HepG2 (cell line): Measurements from ENCODE around the gene IP6K3. TPM values are rescaled to one million over a fixed set of nuclear protein-coding genes. Genes with fewer than 3 reads are reported as not detected.

Experiments
- ARHGAP35 ChIP-seq: sonication (generic); formaldehyde crosslinking; IDR thresholded peaks from 2 replicates; pipeline ENCODE4 v1.9.0; 2022; ENCODE audit warnings: mild to moderate bottlenecking, inconsistent platforms, moderate library complexity, missing genetic modification reagents, borderline replicate concordance
- ATAD3A ChIP-seq: sonication (generic); formaldehyde crosslinking; IDR thresholded peaks from 2 replicates; pipeline ENCODE4 v1.4.0; 2020; ENCODE audit warnings: missing genetic modification reagents
- ATF1 ChIP-seq: IDR thresholded peaks from 2 replicates; pipeline ENCODE4 v1.6.1; 2016; ENCODE audit warnings: mild to moderate bottlenecking, control low read depth
- CEBPB ChIP-seq: IDR thresholded peaks from 2 replicates; pipeline ENCODE4 v1.6.1; 2011; ENCODE audit warnings: low read depth, low read length, improper control_type of control experiment, borderline replicate concordance
- CHD4 ChIP-seq: fragments of 200-600 bp; sonication (generic); IDR thresholded peaks from 2 replicates; pipeline ENCODE4 v1.7.0; 2017; ENCODE audit warnings: mild to moderate bottlenecking, low read length, borderline replicate concordance
- CREM ChIP-seq, 2 experiments: sonication (generic) in 1 of 2; formaldehyde crosslinking in 1 of 2; IDR thresholded peaks; 2 replicates each; pipeline versions ENCODE4 v1.4.0 to v1.6.1; 2016 to 2020; ENCODE audit warnings: antibody characterized with exemption in 1 of 2, mild to moderate bottlenecking in 1 of 2, missing genetic modification reagents in 1 of 2
- ELF4 ChIP-seq: sonication (generic); formaldehyde crosslinking; IDR thresholded peaks from 2 replicates; pipeline ENCODE4 v1.5.0; 2020; ENCODE audit warnings: missing genetic modification reagents, mild to moderate bottlenecking, moderate library complexity, borderline replicate concordance
- FOXC1 ChIP-seq: sonication (generic); formaldehyde crosslinking; IDR thresholded peaks from 2 replicates; pipeline ENCODE4 v1.8.0; 2022; ENCODE audit warnings: mild to moderate bottlenecking, missing genetic modification reagents, borderline replicate concordance
- HOXA3 ChIP-seq: sonication (generic); formaldehyde crosslinking; IDR thresholded peaks from 2 replicates; pipeline ENCODE4 v1.5.0; 2020; ENCODE audit warnings: missing genetic modification reagents
- JUND ChIP-seq: sonication (generic); formaldehyde crosslinking; IDR thresholded peaks from 2 replicates; pipeline ENCODE4 v1.8.0; 2022; ENCODE audit warnings: mild to moderate bottlenecking, missing genetic modification reagents
- MTA1 ChIP-seq: sonication (generic); formaldehyde crosslinking; IDR thresholded peaks from 2 replicates; pipeline ENCODE4 v1.4.0; 2020; ENCODE audit warnings: missing genetic modification reagents, mild to moderate bottlenecking, borderline replicate concordance
- PAX8 ChIP-seq: sonication (generic); formaldehyde crosslinking; IDR thresholded peaks from 2 replicates; pipeline ENCODE4 v1.8.0; 2022; ENCODE audit warnings: mild to moderate bottlenecking, missing genetic modification reagents, borderline replicate concordance
- PRPF4 ChIP-seq: fragments of 200-400 bp; formaldehyde crosslinking; IDR thresholded peaks from 2 replicates; pipeline ENCODE4 v1.6.1; 2016; ENCODE audit warnings: low read length, low read depth; ENCODE audit not compliant: poor library complexity, severe bottlenecking
- RBFOX2 ChIP-seq: fragments of 200-400 bp; formaldehyde crosslinking; IDR thresholded peaks from 2 replicates; pipeline ENCODE4 v1.6.1; 2017; ENCODE audit warnings: low read depth, mild to moderate bottlenecking, low read length
- RBM39 ChIP-seq: fragments of 200-400 bp; formaldehyde crosslinking; IDR thresholded peaks from one replicate; pipeline ENCODE4 v1.6.1; 2018; ENCODE audit warnings: antibody characterized with exemption, mild to moderate bottlenecking, low read depth, low read length; ENCODE audit not compliant: poor library complexity, severe bottlenecking
- REST ChIP-seq, 2 experiments: IDR thresholded peaks; 2 replicates each; pipeline ENCODE4 v1.6.1; 2011 to 2012; ENCODE audit warnings: low read length in 2 of 2, borderline replicate concordance in 1 of 2, low read depth in 1 of 2, mild to moderate bottlenecking in 1 of 2, moderate library complexity in 1 of 2
- SRF ChIP-seq: IDR thresholded peaks from 2 replicates; pipeline ENCODE4 v1.6.1; 2011; ENCODE audit warnings: mild to moderate bottlenecking, low read depth, low read length, moderate library complexity
- TBX3 ChIP-seq: fragments of 450-650 bp; IDR thresholded peaks from 2 replicates; pipeline ENCODE4 v1.6.1; 2017; ENCODE audit warnings: antibody characterized with exemption, mild to moderate bottlenecking, inconsistent platforms, borderline replicate concordance
- TERF1 ChIP-seq: sonication (generic); formaldehyde crosslinking; IDR thresholded peaks from 2 replicates; pipeline ENCODE4 v1.8.0; 2022; ENCODE audit warnings: mild to moderate bottlenecking, missing genetic modification reagents, moderate library complexity
- ZFP36L2 ChIP-seq: sonication (generic); formaldehyde crosslinking; IDR thresholded peaks from 2 replicates; pipeline ENCODE4 v1.4.0; 2020; ENCODE audit warnings: missing genetic modification reagents
- ZMYM2 ChIP-seq: sonication (generic); formaldehyde crosslinking; IDR thresholded peaks from 2 replicates; pipeline ENCODE4 v1.8.0; 2022; ENCODE audit warnings: mild to moderate bottlenecking, missing genetic modification reagents
- ZNF234 ChIP-seq: sonication (generic); formaldehyde crosslinking; conservative IDR thresholded peaks from 2 replicates; pipeline ENCODE4 v1.5.1; 2020; ENCODE audit warnings: mild to moderate bottlenecking, missing genetic modification reagents
- ZNF883 ChIP-seq: sonication (generic); formaldehyde crosslinking; IDR thresholded peaks from 2 replicates; pipeline ENCODE4 v1.5.1; 2020; ENCODE audit warnings: mild to moderate bottlenecking, missing genetic modification reagents; ENCODE audit errors: not compliant biosample characterization
- ZSCAN29 ChIP-seq: sonication (generic); formaldehyde crosslinking; conservative IDR thresholded peaks from 2 replicates; pipeline ENCODE4 v1.4.0; 2020; ENCODE audit warnings: mild to moderate bottlenecking, missing genetic modification reagents
- ZSCAN31 ChIP-seq: sonication (generic); formaldehyde crosslinking; IDR thresholded peaks from 2 replicates; pipeline ENCODE4 v1.5.0; 2020; ENCODE audit warnings: low read depth, mild to moderate bottlenecking, missing genetic modification reagents
- polyA plus RNA-seq, 8 experiments: library from polyadenylated mRNA; depleted of rRNA in 3 of 8; stranded (reverse) in 7 of 8; unstranded in 1 of 8; fragments of >200 nt; fragmentation: Illumina TruSeq in 4 of 8; extraction: Trizol in 4 of 8; gene quantifications; 2 replicates each; pipeline versions ENCODE4 v1.2.1 to v1.2.3, GENCODE V29; 2011 to 2016; ENCODE audit warnings: low read depth in 4 of 8, missing spikeins in 1 of 8, mixed read lengths in 1 of 8; ENCODE audit not compliant: insufficient read depth in 1 of 8
- total RNA-seq, 5 experiments: library from RNA; depleted of rRNA; stranded (reverse); fragments of >200 nt; fragmentation: Illumina TruSeq; extraction: Trizol; gene quantifications; 2 replicates each; pipeline ENCODE4 v1.2.3, GENCODE V29; 2016; ENCODE audit warnings: low read depth in 1 of 5

Gene IP6K3
- total and polyA plus RNA-seq, 2 of the 13 experiments (the other 11 are each of a cell fraction or from before 2014, with no cell fraction given), result 0.11 to 0.18 TPM

GRCh38 chr6:33788694-33789549, 42.2 kb upstream of the IP6K3 start, which contains the start of gene LEMD2 (continued):
- TF ChIP-seq TERF1 (CRISPR knock-in tag) (no peak; the same call in 1 of the 2 replicates), PRPF4 (peak; percentile 16), FOXC1 (CRISPR knock-in tag) (peak; percentile 72; the same call in 1 of the 2 replicates), ELF4 (no peak), PAX8 (CRISPR knock-in tag) (peak; percentile 91; the same call in 1 of the 2 replicates), HOXA3 (CRISPR knock-in tag) (peak; percentile 100), ATAD3A (CRISPR knock-in tag) (no peak; the same call in 1 of the 2 replicates), ARHGAP35 (no peak), CEBPB (no peak), SRF (no peak), RBFOX2 (peak; percentile 91), REST (IDR thresholded peaks at IDR 0.05; ENCODE audit: borderline replicate concordance in 1 of 2, low read depth in 1 of 2, low read length in 2 of 2) (peak in 1 of 2 experiments; percentile 39; a peak in 1 of 4 replicates), ZNF883 (CRISPR knock-in tag) (peak; percentile 72), ATF1 (CRISPR knock-in tag) (no peak; the same call in 1 of the 2 replicates), CHD4 (no peak), ZNF234 (no peak; the same call in 1 of the 2 replicates), CREM (IDR thresholded peaks at IDR 0.05) (peak; percentile 88), CREM (CRISPR knock-in tag; IDR thresholded peaks at IDR 0.05) (no peak; the same call in 1 of the 2 replicates), MTA1 (peak; percentile 95; the same call in 1 of the 2 replicates), RBM39 (no peak), ZMYM2 (no peak), ZSCAN31 (CRISPR knock-in tag) (peak; percentile 89), ZFP36L2 (no peak), JUND (CRISPR knock-in tag) (peak; percentile 39; the same call in 1 of the 2 replicates), ZSCAN29 (CRISPR knock-in tag) (peak; percentile 85; the same call in 1 of the 2 replicates), TBX3 (no peak)
